ENCODE measurements around the gene LIX1. TPM values are rescaled to one million over a fixed set of nuclear protein-coding genes. Genes with fewer than 3 reads are reported as not detected.
A peak's percentile ranks its signal among the peaks of the same experiment; 100 is the strongest.
"Not testable (repeated sequence)": the region's sequence is repeated elsewhere in the genome, so short reads cannot be mapped to it uniquely, and the experiment has no call there.

Gene LIX1
- total and polyA plus RNA-seq, 12 donors, result 0.03 to 0.33 (median 0.18) TPM; not detected in 9

DNA sequence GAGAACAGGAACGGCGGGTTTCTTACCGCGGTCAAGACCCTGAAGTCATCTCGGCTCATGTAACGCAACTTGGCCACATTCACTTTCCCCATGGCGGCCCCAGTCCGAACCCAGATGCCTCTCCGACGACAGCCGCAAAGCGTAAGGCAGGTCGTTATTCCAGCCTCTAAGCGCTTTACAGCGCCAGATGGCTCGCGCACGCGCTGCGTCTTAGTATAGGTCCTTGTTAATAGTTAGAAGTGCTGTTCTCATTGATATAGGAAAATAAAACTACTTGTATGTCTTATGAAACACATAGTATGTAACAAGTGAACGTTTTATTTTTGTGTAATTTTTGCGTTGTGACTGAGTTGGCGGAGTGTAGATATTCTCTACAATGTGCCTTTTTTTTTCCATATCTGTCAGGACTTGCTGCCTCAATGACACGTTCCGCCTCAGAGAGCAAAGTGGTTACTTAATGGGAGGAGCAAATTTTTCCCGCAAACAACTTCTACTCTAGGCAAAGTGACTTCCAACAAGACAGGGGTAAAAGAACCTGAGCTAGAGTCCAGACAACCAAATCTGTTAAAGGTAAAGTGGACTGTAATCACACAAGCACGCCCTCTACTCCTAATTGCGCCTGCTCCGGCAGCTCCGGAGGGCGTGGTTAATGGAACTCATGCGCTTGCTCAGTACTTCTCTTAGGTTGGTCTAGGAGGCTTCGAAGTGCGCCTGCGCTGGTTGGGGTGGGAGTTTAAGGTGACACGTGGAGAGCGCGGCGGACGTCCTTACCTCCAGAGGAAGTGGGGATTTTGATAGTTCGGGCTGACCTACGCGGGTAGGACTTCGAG lies 40.9 kb upstream of the LIX1 start, which contains the start of gene RIOK2:
TSS of gene RIOK2 (minus strand) at position 148 of the 830 bp plus-strand sequence. CDS start at position 92, 56 bp downstream.
- TF ChIP-seq, protein P1, sequence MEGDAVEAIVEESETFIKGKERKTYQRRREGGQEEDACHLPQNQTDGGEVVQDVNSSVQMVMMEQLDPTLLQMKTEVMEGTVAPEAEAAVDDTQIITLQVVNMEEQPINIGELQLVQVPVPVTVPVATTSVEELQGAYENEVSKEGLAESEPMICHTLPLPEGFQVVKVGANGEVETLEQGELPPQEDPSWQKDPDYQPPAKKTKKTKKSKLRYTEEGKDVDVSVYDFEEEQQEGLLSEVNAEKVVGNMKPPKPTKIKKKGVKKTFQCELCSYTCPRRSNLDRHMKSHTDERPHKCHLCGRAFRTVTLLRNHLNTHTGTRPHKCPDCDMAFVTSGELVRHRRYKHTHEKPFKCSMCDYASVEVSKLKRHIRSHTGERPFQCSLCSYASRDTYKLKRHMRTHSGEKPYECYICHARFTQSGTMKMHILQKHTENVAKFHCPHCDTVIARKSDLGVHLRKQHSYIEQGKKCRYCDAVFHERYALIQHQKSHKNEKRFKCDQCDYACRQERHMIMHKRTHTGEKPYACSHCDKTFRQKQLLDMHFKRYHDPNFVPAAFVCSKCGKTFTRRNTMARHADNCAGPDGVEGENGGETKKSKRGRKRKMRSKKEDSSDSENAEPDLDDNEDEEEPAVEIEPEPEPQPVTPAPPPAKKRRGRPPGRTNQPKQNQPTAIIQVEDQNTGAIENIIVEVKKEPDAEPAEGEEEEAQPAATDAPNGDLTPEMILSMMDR (IDR thresholded peaks at IDR 0.05), result no peak
- TF ChIP-seq POLR2A (IDR thresholded peaks at IDR 0.05), result peak; percentile 54 to 92
- H3K4me1 ChIP-seq (replicated peaks in 1 of 2), result peaks cover 4 to 12% of the 10 kb centered on the region in 2 donors
- 0 to 1% (median 0%) methylated on average over 40 to 44 of the region's 44 CpGs for WGBS, 4 donors
- intact Hi-C loops (cut with DNase I), result no loop called here
- peaks cover 0 to 6% of the 10 kb centered on the region in 2 donors for H3K36me3 ChIP-seq (replicated peaks in 1 of 2)
- no peaks in the 10 kb centered on the region for H3K27me3 ChIP-seq
- H3K4me3 ChIP-seq, result peak within 1 kb of the TSS; percentile 26 to 94 (median 77)
- peak within 1 kb of the TSS; percentile 69 to 97 (median 93) for H3K27ac ChIP-seq
- peak; percentile 92 to 97 (median 96) for DNase-seq
- no peaks in the 10 kb centered on the region for H3K9me3 ChIP-seq (replicated peaks in 1 of 3)

DNA sequence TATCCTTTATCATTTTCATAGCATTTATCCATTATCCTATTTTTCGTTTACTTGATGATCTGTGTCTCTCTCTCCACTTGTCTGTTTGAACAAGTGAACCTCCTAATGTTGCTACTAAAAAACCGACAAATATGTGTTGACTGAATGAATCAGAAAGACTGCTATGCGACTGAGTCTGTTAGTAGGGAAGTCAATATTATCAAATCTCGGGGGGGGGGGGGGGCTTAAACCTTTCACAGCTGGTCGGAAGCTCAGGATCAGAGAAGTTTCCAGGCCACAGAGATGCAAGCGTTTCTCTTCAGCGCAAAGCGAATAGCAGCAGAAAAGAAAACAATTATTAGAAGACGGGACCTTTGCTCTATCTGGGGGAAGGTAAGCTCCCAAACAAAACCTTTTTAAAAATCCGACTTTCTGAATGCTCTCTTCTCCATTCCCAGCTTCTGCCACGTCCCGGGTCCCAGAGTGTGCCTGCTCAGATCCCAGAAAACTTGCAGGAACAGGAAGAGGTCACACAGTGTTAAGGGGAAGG lies 40.2 kb upstream of the LIX1 start:
- peak in 1 of 7 donors; percentile 6 for DNase-seq
- Histone ChIP-seq H3K4me3 (peak overlapping the region; percentile 26 to 94 (median 77)), H3K36me3 (replicated peaks in 1 of 2) (peaks cover 0 to 13% of the 10 kb centered on the region in 2 donors), H3K27ac (peak overlapping the region; percentile 69 to 97 (median 93)), H3K27me3 (no peaks in the 10 kb centered on the region), H3K4me1 (replicated peaks in 1 of 2) (peaks cover 4 to 12% of the 10 kb centered on the region in 2 donors), H3K9me3 (replicated peaks in 1 of 3) (no peaks in the 10 kb centered on the region)
- TF ChIP-seq, protein P1 (IDR thresholded peaks at IDR 0.05), result no peak
- TF ChIP-seq POLR2A (IDR thresholded peaks at IDR 0.05), result no peak
- WGBS, 4 donors, result 0% methylated on average over 12 of the region's 12 CpGs
- intact Hi-C loops (cut with DNase I), result no loop called here

DNA sequence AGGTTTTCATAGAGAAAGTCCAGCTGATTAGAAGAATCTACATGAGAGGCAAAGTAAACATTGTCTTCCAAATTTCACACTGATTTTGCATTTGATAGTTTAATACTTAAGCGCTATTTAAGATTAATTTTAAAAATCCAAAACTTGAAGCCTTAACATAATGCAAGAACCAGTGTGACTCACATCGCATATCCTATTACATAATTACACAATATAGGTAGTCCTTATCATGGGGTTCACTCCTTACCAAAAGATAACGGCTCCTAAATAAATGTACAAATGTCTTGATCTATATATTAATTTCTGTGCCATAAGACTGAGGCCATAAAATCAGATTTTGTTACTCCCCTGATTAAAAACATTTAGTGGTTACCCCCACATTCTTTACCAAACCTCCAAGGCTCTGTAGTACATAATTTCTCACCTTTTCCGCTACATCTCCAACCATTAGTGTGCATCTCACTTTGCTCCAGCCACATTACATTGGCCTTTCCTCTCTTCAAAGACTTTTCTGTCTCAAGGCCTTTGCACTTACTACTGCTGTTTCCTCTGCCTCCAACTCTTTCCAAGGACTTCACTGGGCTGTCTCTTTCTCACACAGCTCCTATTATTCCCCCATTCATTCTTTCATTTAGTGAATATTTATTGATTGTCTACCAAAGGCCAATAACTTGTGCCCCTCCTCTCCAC lies 39.6 kb upstream of the LIX1 start:
- peak overlapping the region in 4 of 5 donors; percentile 81 to 97 (median 94) for H3K27ac ChIP-seq
- no peaks in the 10 kb centered on the region for H3K27me3 ChIP-seq
- TF ChIP-seq, protein P1 (IDR thresholded peaks at IDR 0.05), result no peak
- TF ChIP-seq POLR2A (IDR thresholded peaks at IDR 0.05), result no peak
- H3K4me3 ChIP-seq, result peak overlapping the region in 2 of 4 donors; percentile 65 to 94
- no peaks in the 10 kb centered on the region for H3K9me3 ChIP-seq (replicated peaks in 1 of 3)
- intact Hi-C loops (cut with DNase I), result no loop called here
- DNase-seq, result no peak
- peaks cover 0 to 19% of the 10 kb centered on the region in 2 donors for H3K36me3 ChIP-seq (replicated peaks in 1 of 2)
- H3K4me1 ChIP-seq (replicated peaks in 1 of 2), result peaks cover 4 to 12% of the 10 kb centered on the region in 2 donors
- 51 to 65% (median 55%) methylated on average over 4 of the region's 4 CpGs for WGBS, 4 donors

DNA sequence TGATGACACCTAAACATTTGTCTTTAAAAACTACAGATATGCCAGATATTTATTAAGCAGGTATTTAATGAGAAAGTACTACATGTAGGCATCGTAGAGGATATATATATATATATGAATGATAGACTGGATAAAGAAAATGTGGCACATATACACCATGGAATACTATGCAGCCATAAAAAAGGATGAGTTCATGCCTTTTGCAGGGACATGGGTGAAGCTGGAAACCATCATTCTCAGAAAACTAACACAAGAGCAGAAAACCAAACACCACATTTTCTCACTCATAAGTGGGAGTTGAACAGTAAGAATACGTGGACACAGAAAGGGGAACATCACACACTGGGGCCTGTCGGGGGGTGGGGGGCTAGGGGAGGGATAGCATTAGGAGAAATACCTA lies 37.0 kb upstream of the LIX1 start:
- H3K9me3 ChIP-seq (replicated peaks in 1 of 3); H3K27me3 ChIP-seq; H3K4me3 ChIP-seq; H3K27ac ChIP-seq; DNase-seq: not testable (repeated sequence)
- 62 to 97% (median 72%) methylated on average over 3 of the region's 3 CpGs for WGBS, 4 donors
- intact Hi-C loops (cut with DNase I), result loop anchor here in 1 of 2 donors (10.0 kb wide), 1 partner anchor 425 kb away; no protein-coding TSS in a partner anchor
- H3K4me1 ChIP-seq (replicated peaks in 1 of 2), result peaks cover 4 to 12% of the 10 kb centered on the region in 2 donors
- H3K36me3 ChIP-seq (replicated peaks in 1 of 2), result peaks cover 0 to 45% of the 10 kb centered on the region in 2 donors

Data from adrenal gland (tissue), 12 donors.